Stomach (tissue), 9 donors: Measurements from ENCODE around the gene TP73. TPM values are rescaled to one million over a fixed set of nuclear protein-coding genes. Genes with fewer than 3 reads are reported as not detected.

Experiments used
- DNase-seq, 2 donors: peaks; one replicate each; pipeline versions ENCODE4 v3.0.0 to v3.0.0-alpha.2; 2013 to 2019
- H3K27ac ChIP-seq, 5 donors: fragments of 200-600 bp in 4 of 5; sonication (generic) in 4 of 5; one replicate each; pipeline ENCODE4 v1.5.1; 2013 to 2019; ENCODE audit warnings: mild to moderate bottlenecking in 1 of 5, moderate library complexity in 1 of 5
- H3K27me3 ChIP-seq, 3 donors: fragments of 200-600 bp; sonication (generic); one replicate each; pipeline ENCODE4 v1.5.1; 2017 to 2019; ENCODE audit warnings: mixed run types in 1 of 3
- H3K36me3 ChIP-seq, 4 donors: fragments of 200-600 bp; sonication (generic); 1 replicate in 3 of 4; 2 replicates in 1 of 4; pipeline ENCODE4 v1.5.1; 2016 to 2019
- H3K4me1 ChIP-seq, 4 donors: fragments of 200-600 bp; sonication (generic); one replicate each; pipeline ENCODE4 v1.5.1; 2016 to 2019
- H3K4me3 ChIP-seq, 4 donors: fragments of 200-600 bp; sonication (generic) in 3 of 4; one replicate each; pipeline ENCODE4 v1.5.1; 2016 to 2019; ENCODE audit warnings: mild to moderate bottlenecking in 1 of 4
- H3K9me3 ChIP-seq, 4 donors: fragments of 200-600 bp; sonication (generic); one replicate each; pipeline ENCODE4 v1.5.1; 2016 to 2019
- CTCF ChIP-seq, 7 experiments: fragments of 450-650 bp in 4 of 7; fragments of 200-600 bp in 3 of 7; sonication (generic) in 3 of 7; IDR thresholded peaks; one replicate each; pipeline ENCODE4 v1.5.1; 2016 to 2019; ENCODE audit warnings: antibody characterized with exemption in 7 of 7, control low read depth in 2 of 7, mild to moderate bottlenecking in 1 of 7
- EP300 ChIP-seq: sonication (generic); formaldehyde crosslinking; IDR thresholded peaks from one replicate; pipeline ENCODE4 v1.6.1; 2017; ENCODE audit warnings: antibody characterized with exemption
- POLR2A ChIP-seq, 4 donors: fragments of 450-650 bp; IDR thresholded peaks; one replicate each; pipeline ENCODE4 v1.6.1; 2016; ENCODE audit warnings: antibody characterized with exemption in 4 of 4, control low read depth in 2 of 4, mild to moderate bottlenecking in 1 of 4, moderate library complexity in 1 of 4
- POLR2AphosphoS5 ChIP-seq, 3 donors: sonication (generic); formaldehyde crosslinking; IDR thresholded peaks; one replicate each; pipeline ENCODE4 v1.6.1; 2016; ENCODE audit warnings: antibody characterized with exemption in 3 of 3
- WGBS, 5 donors: extraction: QIAGEN DNeasy Blood & Tissue Kit in 3 of 5; methylation state at CpG; one replicate each; pipeline versions ENCODE4 v1.1.5 to v1.1.7; 2013 to 2018; 5-methylcytosine and 5-hydroxymethylcytosine counted together
- intact Hi-C: fragments of 100-400 bp; cut with DNase I; formaldehyde crosslinking; loops from one replicate; pipeline ENCODE4 v1.15.1; 2023; ENCODE audit warnings: low total_unique reads
- polyA plus RNA-seq, 3 donors: library from polyadenylated mRNA; stranded (reverse); fragments of 200-250 nt; gene quantifications; one replicate each; pipeline ENCODE4 v1.2.3, GENCODE V29; 2013
- total RNA-seq, 5 donors: library from RNA; depleted of rRNA; stranded (reverse); fragments of >200 nt; gene quantifications; one replicate each; pipeline versions ENCODE4 v1.1.0 to v1.2.3, GENCODE V29; 2014 to 2016
- donor health status: healthy with polysubstance abuse.
- donor health status: Bipolar disorder and iron deficiency.
- donor health status: healthy.

Gene TP73
- total and polyA plus RNA-seq, 8 donors: 0.25 to 9.8 (median 1.4) TPM; not detected in 4

GRCh38 chr1:3629561-3630160 lies 22.7 kb upstream of the TP73 start:
- no peak overlapping the region for H3K4me3 ChIP-seq
- TF ChIP-seq POLR2AphosphoS5 (IDR thresholded peaks at IDR 0.05) (no peak), EP300 (no peak), POLR2A (IDR thresholded peaks at IDR 0.05) (no peak), CTCF (IDR thresholded peaks at IDR 0.05) (no peak)
- peaks cover 5 to 14% (median 12%) of the 10 kb centered on the region in 4 donors for H3K4me1 ChIP-seq
- intact Hi-C loops: no loop called here
- H3K9me3 ChIP-seq: no peaks in the 10 kb centered on the region
- no peaks in the 10 kb centered on the region for H3K27me3 ChIP-seq
- WGBS, 5 donors: 86 to 93% (median 91%) methylated on average over 6 to 16 of the region's 16 CpGs
- no peak for DNase-seq
- peaks cover 51 to 83% (median 79%) of the 10 kb centered on the region in 4 donors for H3K36me3 ChIP-seq
- H3K27ac ChIP-seq: no peak overlapping the region

GRCh38 chr1:3630161-3630611 lies 22.1 kb upstream of the TP73 start:
- intact Hi-C loops: no loop called here
- DNase-seq: no peak
- H3K36me3 ChIP-seq: peaks cover 56 to 88% (median 84%) of the 10 kb centered on the region in 4 donors

GRCh38 chr1:3630914-3631313 lies 21.4 kb upstream of the TP73 start:
- no peaks in the 10 kb centered on the region for H3K9me3 ChIP-seq
- WGBS, 5 donors: 69 to 84% (median 79%) methylated on average over 9 of the region's 9 CpGs
- H3K36me3 ChIP-seq: peaks cover 62 to 95% (median 91%) of the 10 kb centered on the region in 4 donors
- no peak for TF ChIP-seq EP300
- no peak for TF ChIP-seq CTCF (IDR thresholded peaks at IDR 0.05)
- H3K27me3 ChIP-seq: no peaks in the 10 kb centered on the region
- no peak overlapping the region for H3K27ac ChIP-seq
- peaks cover 1 to 8% (median 4%) of the 10 kb centered on the region in 4 donors for H3K4me1 ChIP-seq
- intact Hi-C loops: no loop called here
- DNase-seq: no peak
- no peak overlapping the region for H3K4me3 ChIP-seq

More at GRCh38 chr1:3630161-3630611, 22.1 kb upstream of the TP73 start:
- Histone ChIP-seq H3K27ac (no peak overlapping the region), H3K27me3 (no peaks in the 10 kb centered on the region), H3K4me3 (no peak overlapping the region), H3K9me3 (no peaks in the 10 kb centered on the region), H3K4me1 (peaks cover 5 to 14% (median 11%) of the 10 kb centered on the region in 4 donors)
- no peak for TF ChIP-seq POLR2AphosphoS5 (IDR thresholded peaks at IDR 0.05)
- no peak for TF ChIP-seq CTCF (IDR thresholded peaks at IDR 0.05)
- no peak for TF ChIP-seq POLR2A (IDR thresholded peaks at IDR 0.05)
- WGBS, 5 donors: 75 to 86% (median 78%) methylated on average over 7 to 11 of the region's 11 CpGs

- no peak overlapping the region for H3K4me3 ChIP-seq
- H3K4me1 ChIP-seq: peaks cover 0 to 3% (median 0%) of the 10 kb centered on the region in 4 donors
- no peaks in the 10 kb centered on the region for H3K27me3 ChIP-seq
- no peak for TF ChIP-seq POLR2A (IDR thresholded peaks at IDR 0.05)
- H3K27ac ChIP-seq: no peak overlapping the region
- no peaks in the 10 kb centered on the region for H3K9me3 ChIP-seq
- H3K36me3 ChIP-seq: peaks cover 66 to 100% (median 97%) of the 10 kb centered on the region in 4 donors
- DNase-seq: peak in 1 of 2 donors; percentile 56
- 84 to 90% (median 87%) methylated on average over 30 to 36 of the region's 36 CpGs for WGBS, 5 donors
- intact Hi-C loops: no loop called here
These were observed 20.7 kb upstream of the TP73 start for GRCh38 chr1:3631320-3632260.
